ENCODE results near the gene SH3PXD2A. TPM values are rescaled to one million over a fixed set of nuclear protein-coding genes. Genes with fewer than 3 reads are reported as not detected.

The SH3PXD2A gene
- polyA plus RNA-seq, 4 donors = 2.2 to 28.3 (median 8.7) TPM

GRCh38 chr10:103725242-103725641 lies 130.1 kb downstream of the SH3PXD2A start:
- 95 to 97% (median 95%) methylated on average over 5 of the region's 5 CpGs for WGBS, 3 donors
- Histone ChIP-seq H3K27me3 (ENCODE audit: control insufficient read depth in 3 of 3, insufficient read depth in 3 of 3, low read length in 3 of 3) (no peaks in the 10 kb centered on the region), H3K9me3 (ENCODE audit: control insufficient read depth in 2 of 2, insufficient read depth in 1 of 2, low read depth in 1 of 2, low read length in 1 of 2) (peaks cover 0 to under 1% of the 10 kb centered on the region in 2 donors), H3K4me3 (ENCODE audit: low read depth in 1 of 3, low read length in 3 of 3) (no peak overlapping the region), H3K4me1 (ENCODE audit: control insufficient read depth in 3 of 3, insufficient read depth in 2 of 3, low read depth in 1 of 3, low read length in 2 of 3) (peaks cover 0 to 9% (median 0%) of the 10 kb centered on the region in 3 donors), H3K36me3 (ENCODE audit: control insufficient read depth in 3 of 3, insufficient read depth in 2 of 3, low read depth in 1 of 3, low read length in 3 of 3) (peaks cover 0 to 70% (median 0%) of the 10 kb centered on the region in 3 donors), H3K27ac (ENCODE audit: low read depth in 1 of 3, low read length in 2 of 3) (no peak overlapping the region)
- FAIRE-seq (no peak), DNase-seq (no peak)

- DNase-seq = no peak
- peaks cover 0 to 69% (median 0%) of the 10 kb centered on the region in 3 donors for H3K36me3 ChIP-seq (ENCODE audit: control insufficient read depth in 3 of 3, insufficient read depth in 2 of 3, low read depth in 1 of 3, low read length in 3 of 3)
- no peak for FAIRE-seq
- H3K4me1 ChIP-seq (ENCODE audit: control insufficient read depth in 3 of 3, insufficient read depth in 2 of 3, low read depth in 1 of 3, low read length in 2 of 3) = peaks cover 0 to 9% (median 0%) of the 10 kb centered on the region in 3 donors
- H3K4me3 ChIP-seq (ENCODE audit: low read depth in 1 of 3, low read length in 3 of 3) = no peak overlapping the region
- H3K27ac ChIP-seq (ENCODE audit: low read depth in 1 of 3, low read length in 2 of 3) = no peak overlapping the region
- no peaks in the 10 kb centered on the region for H3K27me3 ChIP-seq (ENCODE audit: control insufficient read depth in 3 of 3, insufficient read depth in 3 of 3, low read length in 3 of 3)
- H3K9me3 ChIP-seq (ENCODE audit: control insufficient read depth in 2 of 2, insufficient read depth in 1 of 2, low read depth in 1 of 2, low read length in 1 of 2) = peaks cover 0 to 4% of the 10 kb centered on the region in 2 donors
- WGBS, 3 donors = 79 to 95% (median 94%) methylated on average over 2 of the region's 2 CpGs
These were observed 130.6 kb downstream of the SH3PXD2A start for GRCh38 chr10:103724771-103725170.

- 87 to 95% (median 93%) methylated on average over 8 of the region's 8 CpGs for WGBS, 3 donors
These were observed 131.3 kb downstream of the SH3PXD2A start for GRCh38 chr10:103724074-103724473.

GRCh38 chr10:103723557-103723956 lies 131.8 kb downstream of the SH3PXD2A start:
- Histone ChIP-seq H3K4me1 (ENCODE audit: control insufficient read depth in 3 of 3, insufficient read depth in 2 of 3, low read depth in 1 of 3, low read length in 2 of 3) (peaks cover 0 to 9% (median 0%) of the 10 kb centered on the region in 3 donors), H3K27me3 (ENCODE audit: control insufficient read depth in 3 of 3, insufficient read depth in 3 of 3, low read length in 3 of 3) (no peaks in the 10 kb centered on the region), H3K27ac (ENCODE audit: low read depth in 1 of 3, low read length in 2 of 3) (no peak overlapping the region), H3K36me3 (ENCODE audit: control insufficient read depth in 3 of 3, insufficient read depth in 2 of 3, low read depth in 1 of 3, low read length in 3 of 3) (peaks cover 0 to 69% (median 0%) of the 10 kb centered on the region in 3 donors), H3K4me3 (ENCODE audit: low read depth in 1 of 3, low read length in 3 of 3) (no peak overlapping the region), H3K9me3 (ENCODE audit: control insufficient read depth in 2 of 2, insufficient read depth in 1 of 2, low read depth in 1 of 2, low read length in 1 of 2) (peaks cover 0 to 4% of the 10 kb centered on the region in 2 donors)
- FAIRE-seq (no peak), DNase-seq (no peak)
- WGBS, 3 donors = 68 to 84% (median 78%) methylated on average over 3 of the region's 3 CpGs

More at GRCh38 chr10:103724074-103724473, 131.3 kb downstream of the SH3PXD2A start:
- Histone ChIP-seq H3K27ac (ENCODE audit: low read depth in 1 of 3, low read length in 2 of 3) (no peak overlapping the region), H3K36me3 (ENCODE audit: control insufficient read depth in 3 of 3, insufficient read depth in 2 of 3, low read depth in 1 of 3, low read length in 3 of 3) (peaks cover 0 to 68% (median 0%) of the 10 kb centered on the region in 3 donors), H3K9me3 (ENCODE audit: control insufficient read depth in 2 of 2, insufficient read depth in 1 of 2, low read depth in 1 of 2, low read length in 1 of 2) (peaks cover 0 to 4% of the 10 kb centered on the region in 2 donors), H3K27me3 (ENCODE audit: control insufficient read depth in 3 of 3, insufficient read depth in 3 of 3, low read length in 3 of 3) (no peaks in the 10 kb centered on the region), H3K4me3 (ENCODE audit: low read depth in 1 of 3, low read length in 3 of 3) (no peak overlapping the region), H3K4me1 (ENCODE audit: control insufficient read depth in 3 of 3, insufficient read depth in 2 of 3, low read depth in 1 of 3, low read length in 2 of 3) (peaks cover 0 to 9% (median 0%) of the 10 kb centered on the region in 3 donors)
- DNase-seq (no peak), FAIRE-seq (no peak)

- Histone ChIP-seq H3K9me3 (ENCODE audit: control insufficient read depth in 2 of 2, insufficient read depth in 1 of 2, low read depth in 1 of 2, low read length in 1 of 2) (peaks cover 0 to 4% of the 10 kb centered on the region in 2 donors), H3K4me1 (ENCODE audit: control insufficient read depth in 3 of 3, insufficient read depth in 2 of 3, low read depth in 1 of 3, low read length in 2 of 3) (peaks cover 0 to 11% (median 0%) of the 10 kb centered on the region in 3 donors), H3K27ac (ENCODE audit: low read depth in 1 of 3, low read length in 2 of 3) (no peak overlapping the region), H3K4me3 (ENCODE audit: low read depth in 1 of 3, low read length in 3 of 3) (no peak overlapping the region), H3K27me3 (ENCODE audit: control insufficient read depth in 3 of 3, insufficient read depth in 3 of 3, low read length in 3 of 3) (no peaks in the 10 kb centered on the region), H3K36me3 (ENCODE audit: control insufficient read depth in 3 of 3, insufficient read depth in 2 of 3, low read depth in 1 of 3, low read length in 3 of 3) (peaks cover 0 to 71% (median 0%) of the 10 kb centered on the region in 3 donors)
- DNase-seq = no peak
- WGBS, 3 donors = 88 to 96% (median 95%) methylated on average over 7 of the region's 7 CpGs
- no peak for FAIRE-seq
These were observed 132.7 kb downstream of the SH3PXD2A start for GRCh38 chr10:103722632-103723031.

- H3K4me1 ChIP-seq (ENCODE audit: control insufficient read depth in 3 of 3, insufficient read depth in 2 of 3, low read depth in 1 of 3, low read length in 2 of 3) = peaks cover 0 to 25% (median 0%) of the 10 kb centered on the region in 3 donors
- no peak for FAIRE-seq
- no peaks in the 10 kb centered on the region for H3K27me3 ChIP-seq (ENCODE audit: control insufficient read depth in 3 of 3, insufficient read depth in 3 of 3, low read length in 3 of 3)
- H3K4me3 ChIP-seq (ENCODE audit: low read depth in 1 of 3, low read length in 3 of 3) = no peak overlapping the region
- DNase-seq = peak in 1 of 2 donors; percentile 16
- no peak overlapping the region for H3K27ac ChIP-seq (ENCODE audit: low read depth in 1 of 3, low read length in 2 of 3)
- peaks cover 0 to 4% of the 10 kb centered on the region in 2 donors for H3K9me3 ChIP-seq (ENCODE audit: control insufficient read depth in 2 of 2, insufficient read depth in 1 of 2, low read depth in 1 of 2, low read length in 1 of 2)
- H3K36me3 ChIP-seq (ENCODE audit: control insufficient read depth in 3 of 3, insufficient read depth in 2 of 3, low read depth in 1 of 3, low read length in 3 of 3) = peaks cover 0 to 73% (median 0%) of the 10 kb centered on the region in 3 donors
- 71 to 84% (median 73%) methylated on average over 6 of the region's 6 CpGs for WGBS, 3 donors
These were observed 134.4 kb downstream of the SH3PXD2A start for GRCh38 chr10:103720964-103721335.

- 80 to 92% (median 86%) methylated on average over 17 of the region's 17 CpGs for WGBS, 3 donors
- no peak for FAIRE-seq
- Histone ChIP-seq H3K36me3 (ENCODE audit: control insufficient read depth in 3 of 3, insufficient read depth in 2 of 3, low read depth in 1 of 3, low read length in 3 of 3) (peaks cover 0 to 75% (median 0%) of the 10 kb centered on the region in 3 donors), H3K27me3 (ENCODE audit: control insufficient read depth in 3 of 3, insufficient read depth in 3 of 3, low read length in 3 of 3) (no peaks in the 10 kb centered on the region), H3K4me1 (ENCODE audit: control insufficient read depth in 3 of 3, insufficient read depth in 2 of 3, low read depth in 1 of 3, low read length in 2 of 3) (peaks cover 0 to 28% (median 0%) of the 10 kb centered on the region in 3 donors), H3K9me3 (ENCODE audit: control insufficient read depth in 2 of 2, insufficient read depth in 1 of 2, low read depth in 1 of 2, low read length in 1 of 2) (peaks cover 0 to 4% of the 10 kb centered on the region in 2 donors), H3K27ac (ENCODE audit: low read depth in 1 of 3, low read length in 2 of 3) (no peak overlapping the region), H3K4me3 (ENCODE audit: low read depth in 1 of 3, low read length in 3 of 3) (no peak overlapping the region)
- no peak for DNase-seq
These were observed 134.9 kb downstream of the SH3PXD2A start for GRCh38 chr10:103720328-103720963.

GRCh38 chr10:103719036-103719435 lies 136.3 kb downstream of the SH3PXD2A start:
- peaks cover 0 to 28% (median 0%) of the 10 kb centered on the region in 3 donors for H3K4me1 ChIP-seq (ENCODE audit: control insufficient read depth in 3 of 3, insufficient read depth in 2 of 3, low read depth in 1 of 3, low read length in 2 of 3)
- 58 to 65% (median 64%) methylated on average over 5 of the region's 5 CpGs for WGBS, 3 donors
- H3K9me3 ChIP-seq (ENCODE audit: control insufficient read depth in 2 of 2, insufficient read depth in 1 of 2, low read depth in 1 of 2, low read length in 1 of 2) = peaks cover 0 to 4% of the 10 kb centered on the region in 2 donors
- no peak for DNase-seq
- H3K36me3 ChIP-seq (ENCODE audit: control insufficient read depth in 3 of 3, insufficient read depth in 2 of 3, low read depth in 1 of 3, low read length in 3 of 3) = peaks cover 0 to 71% (median 0%) of the 10 kb centered on the region in 3 donors
- no peaks in the 10 kb centered on the region for H3K27me3 ChIP-seq (ENCODE audit: control insufficient read depth in 3 of 3, insufficient read depth in 3 of 3, low read length in 3 of 3)
- no peak overlapping the region for H3K4me3 ChIP-seq (ENCODE audit: low read depth in 1 of 3, low read length in 3 of 3)
- no peak overlapping the region for H3K27ac ChIP-seq (ENCODE audit: low read depth in 1 of 3, low read length in 2 of 3)
- no peak for FAIRE-seq
